ENCODE data around the gene MAP4K4.

Gene MAP4K4

DNA sequence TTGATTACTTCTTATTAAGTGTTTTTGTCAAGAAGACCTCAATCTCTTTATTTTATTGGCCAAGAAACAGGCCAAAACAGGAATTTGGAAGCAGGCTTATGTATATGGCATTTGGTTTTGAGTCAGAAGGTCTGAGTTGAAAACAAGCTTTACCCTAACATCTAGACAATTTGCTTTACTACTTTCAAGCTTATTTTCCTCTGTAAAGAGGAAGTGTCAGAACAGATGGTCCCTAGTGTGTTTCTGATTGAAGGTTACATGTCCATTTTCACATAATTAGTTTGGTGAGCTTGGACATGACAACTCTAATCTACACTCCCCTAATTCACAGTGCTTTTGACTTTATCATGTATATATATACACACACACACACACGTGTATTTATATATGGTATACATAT, 19.8 kb upstream of the MAP4K4 start:
- H3K9me3 ChIP-seq (ENCODE audit: control insufficient read depth in 2 of 2, low read length in 2 of 2) = no peaks in the 10 kb centered on the region
- H3K36me3 ChIP-seq (ENCODE audit: control insufficient read depth in 2 of 2, insufficient read depth in 2 of 2, low read length in 2 of 2) = no peaks in the 10 kb centered on the region
- H3K4me1 ChIP-seq (ENCODE audit: control insufficient read depth, insufficient read depth, low read length) = no peaks in the 10 kb centered on the region
- H3K27ac ChIP-seq (ENCODE audit: low read length) = no peak overlapping the region
- no peak overlapping the region for H3K9ac ChIP-seq (ENCODE audit: low read length in 2 of 2)
- H3K27me3 ChIP-seq (ENCODE audit: control insufficient read depth in 1 of 2, insufficient read depth in 2 of 2, low read length in 2 of 2) = no peaks in the 10 kb centered on the region
- H3K4me3 ChIP-seq (ENCODE audit: low read length in 2 of 2) = no peak overlapping the region

DNA sequence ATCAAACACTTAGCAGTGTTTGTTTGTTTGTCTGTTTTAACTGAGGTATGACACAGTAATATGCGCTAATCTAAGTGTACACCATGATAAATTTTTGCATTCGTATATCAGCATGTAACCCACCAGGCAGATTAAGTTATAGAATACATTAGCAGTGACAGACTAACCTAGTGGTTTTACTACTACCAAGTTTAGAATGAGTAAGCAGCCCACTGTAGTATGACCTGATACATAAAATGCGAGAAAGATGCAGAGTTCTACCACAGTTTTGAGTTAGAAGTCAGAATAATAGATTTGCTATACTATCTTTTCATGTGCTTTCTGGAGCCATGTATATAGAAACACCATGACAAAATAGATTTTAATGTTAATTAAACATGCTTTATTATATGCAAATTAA, 19.1 kb upstream of the MAP4K4 start:
- Histone ChIP-seq H3K27me3 (ENCODE audit: control insufficient read depth in 1 of 2, insufficient read depth in 2 of 2, low read length in 2 of 2) (no peaks in the 10 kb centered on the region), H3K27ac (ENCODE audit: low read length) (no peak overlapping the region), H3K4me1 (ENCODE audit: control insufficient read depth, insufficient read depth, low read length) (no peaks in the 10 kb centered on the region), H3K9ac (ENCODE audit: low read length in 2 of 2) (no peak overlapping the region), H3K4me3 (ENCODE audit: low read length in 2 of 2) (no peak overlapping the region), H3K36me3 (ENCODE audit: control insufficient read depth in 2 of 2, insufficient read depth in 2 of 2, low read length in 2 of 2) (no peaks in the 10 kb centered on the region), H3K9me3 (ENCODE audit: control insufficient read depth in 2 of 2, low read length in 2 of 2) (no peaks in the 10 kb centered on the region)

DNA sequence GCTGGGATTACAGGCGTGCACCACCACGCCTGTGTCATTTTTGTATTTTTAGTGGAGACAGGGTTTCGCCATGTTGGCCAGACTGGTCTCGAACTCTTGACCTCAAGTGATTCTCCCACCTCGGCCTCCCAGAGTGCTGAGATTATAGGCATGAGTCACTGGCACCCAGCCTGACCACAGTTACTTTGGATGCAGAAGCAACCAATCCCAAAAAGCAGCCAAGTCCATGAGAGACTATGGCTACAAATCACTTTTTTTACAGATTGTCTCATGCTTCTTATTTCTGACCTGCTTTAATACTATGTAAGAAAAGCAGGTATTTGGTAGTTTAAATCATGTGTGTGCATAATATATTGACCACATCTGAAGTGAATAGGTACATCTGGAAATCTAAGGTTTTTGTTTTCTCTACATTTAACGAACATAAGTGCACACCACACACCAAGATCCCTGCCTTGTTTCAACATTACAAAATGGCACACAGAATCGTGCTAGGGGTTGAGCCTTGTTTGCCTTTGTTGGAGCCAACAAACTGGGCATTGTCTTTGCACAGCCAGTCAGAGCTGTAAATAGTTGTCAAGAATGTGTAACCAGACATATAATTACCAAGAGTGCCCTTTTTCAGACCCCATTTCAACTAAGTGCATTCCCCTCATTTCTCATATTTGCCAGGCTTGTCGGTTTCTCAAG, 18.3 kb upstream of the MAP4K4 start:
- Histone ChIP-seq H3K27ac (ENCODE audit: low read length) (no peak overlapping the region), H3K36me3 (ENCODE audit: control insufficient read depth in 2 of 2, insufficient read depth in 2 of 2, low read length in 2 of 2) (no peaks in the 10 kb centered on the region), H3K4me3 (ENCODE audit: low read length in 2 of 2) (no peak overlapping the region), H3K27me3 (ENCODE audit: control insufficient read depth in 1 of 2, insufficient read depth in 2 of 2, low read length in 2 of 2) (no peaks in the 10 kb centered on the region), H3K9ac (ENCODE audit: low read length in 2 of 2) (no peak overlapping the region), H3K4me1 (ENCODE audit: control insufficient read depth, insufficient read depth, low read length) (no peaks in the 10 kb centered on the region), H3K9me3 (ENCODE audit: control insufficient read depth in 2 of 2, low read length in 2 of 2) (no peaks in the 10 kb centered on the region)

DNA sequence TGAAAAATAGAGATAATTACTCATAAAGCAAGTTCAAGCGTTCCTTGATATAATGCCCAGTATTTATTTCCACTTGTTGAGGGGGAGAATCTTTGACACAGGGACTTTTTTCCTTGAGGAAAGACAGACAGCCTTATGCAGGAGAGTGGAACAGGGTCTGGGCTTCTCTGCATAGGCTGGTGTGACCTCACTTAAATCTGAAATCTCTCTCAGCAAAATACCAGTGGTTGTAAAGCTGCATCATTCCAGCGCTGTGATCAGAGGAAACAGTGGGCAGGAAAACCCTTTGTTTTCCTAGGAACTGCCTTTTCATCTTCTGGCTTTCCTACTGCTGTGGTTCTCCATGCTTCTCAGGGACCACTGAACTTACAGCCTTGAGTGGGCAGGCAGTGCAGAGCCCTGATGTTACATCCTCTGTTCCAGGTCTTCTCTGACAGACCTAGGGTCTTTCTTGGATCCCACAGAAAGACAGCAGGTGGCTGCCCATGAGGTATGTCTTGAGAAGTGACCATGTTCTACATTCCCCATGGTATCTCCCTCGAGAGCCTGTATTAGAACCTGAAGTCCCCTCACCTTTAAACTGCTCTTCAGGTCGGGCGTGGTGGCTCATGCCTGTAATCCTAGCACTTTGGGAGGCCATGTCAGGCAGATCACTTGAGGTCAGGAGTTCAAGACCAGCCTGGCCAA, 17.6 kb upstream of the MAP4K4 start:
- Histone ChIP-seq H3K4me1 (ENCODE audit: control insufficient read depth, insufficient read depth, low read length) (no peaks in the 10 kb centered on the region), H3K9ac (ENCODE audit: low read length in 2 of 2) (no peak overlapping the region), H3K4me3 (ENCODE audit: low read length in 2 of 2) (no peak overlapping the region), H3K27ac (ENCODE audit: low read length) (no peak overlapping the region), H3K9me3 (ENCODE audit: control insufficient read depth in 2 of 2, low read length in 2 of 2) (no peaks in the 10 kb centered on the region), H3K27me3 (ENCODE audit: control insufficient read depth in 1 of 2, insufficient read depth in 2 of 2, low read length in 2 of 2) (no peaks in the 10 kb centered on the region), H3K36me3 (ENCODE audit: control insufficient read depth in 2 of 2, insufficient read depth in 2 of 2, low read length in 2 of 2) (no peaks in the 10 kb centered on the region)

DNA sequence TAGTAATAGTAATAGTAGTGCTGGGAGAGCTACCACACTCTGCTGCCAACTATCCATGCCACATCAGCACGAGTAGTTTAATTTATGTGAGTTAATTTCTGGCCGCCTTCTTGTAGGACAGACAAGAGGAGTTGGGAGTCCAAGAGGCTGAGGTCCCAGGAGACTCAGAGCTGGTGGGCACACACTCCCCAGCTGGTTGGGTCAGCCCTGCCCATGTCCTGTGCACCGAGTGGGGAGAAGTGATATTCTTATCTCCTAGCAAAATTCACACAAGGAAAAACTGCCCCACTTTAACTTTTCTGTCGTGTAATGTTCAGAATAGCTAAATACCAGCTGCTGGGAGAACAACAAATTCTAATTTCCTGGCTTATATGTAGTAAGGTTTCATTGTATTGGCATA, 15.2 kb upstream of the MAP4K4 start:
- H3K4me3 ChIP-seq (ENCODE audit: low read length in 2 of 2) = no peak overlapping the region
- no peaks in the 10 kb centered on the region for H3K9me3 ChIP-seq (ENCODE audit: control insufficient read depth in 2 of 2, low read length in 2 of 2)
- no peaks in the 10 kb centered on the region for H3K36me3 ChIP-seq (ENCODE audit: control insufficient read depth in 2 of 2, insufficient read depth in 2 of 2, low read length in 2 of 2)
- H3K27ac ChIP-seq (ENCODE audit: low read length) = no peak overlapping the region
- H3K9ac ChIP-seq (ENCODE audit: low read length in 2 of 2) = no peak overlapping the region
- no peaks in the 10 kb centered on the region for H3K27me3 ChIP-seq (ENCODE audit: control insufficient read depth in 1 of 2, insufficient read depth in 2 of 2, low read length in 2 of 2)
- H3K4me1 ChIP-seq (ENCODE audit: control insufficient read depth, insufficient read depth, low read length) = no peaks in the 10 kb centered on the region

DNA sequence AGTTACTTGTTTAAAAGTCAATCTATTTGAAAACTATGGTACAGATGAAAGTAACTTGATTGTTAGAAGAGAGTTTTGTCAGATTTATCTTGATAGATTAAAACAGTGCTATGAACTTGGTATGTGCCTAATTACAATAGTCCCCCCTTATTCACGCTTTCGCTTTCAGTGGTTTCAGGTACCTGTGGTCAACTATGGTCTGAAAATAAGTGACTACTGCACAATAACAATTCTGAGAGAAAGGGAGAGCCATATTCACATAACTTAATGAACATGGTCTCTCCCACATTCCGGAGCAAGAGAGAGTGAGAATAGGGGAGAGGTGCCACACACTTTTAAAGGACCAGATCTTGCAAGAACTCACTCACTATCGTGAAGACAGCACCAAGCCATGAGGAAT, 13.2 kb upstream of the MAP4K4 start:
- no peak overlapping the region for H3K4me3 ChIP-seq (ENCODE audit: low read length in 2 of 2)
- H3K9ac ChIP-seq (ENCODE audit: low read length in 2 of 2) = no peak overlapping the region
- H3K36me3 ChIP-seq (ENCODE audit: control insufficient read depth in 2 of 2, insufficient read depth in 2 of 2, low read length in 2 of 2) = no peaks in the 10 kb centered on the region
- no peaks in the 10 kb centered on the region for H3K4me1 ChIP-seq (ENCODE audit: control insufficient read depth, insufficient read depth, low read length)
- no peaks in the 10 kb centered on the region for H3K9me3 ChIP-seq (ENCODE audit: control insufficient read depth in 2 of 2, low read length in 2 of 2)
- no peak overlapping the region for H3K27ac ChIP-seq (ENCODE audit: low read length)
- H3K27me3 ChIP-seq (ENCODE audit: control insufficient read depth in 1 of 2, insufficient read depth in 2 of 2, low read length in 2 of 2) = no peaks in the 10 kb centered on the region

DNA sequence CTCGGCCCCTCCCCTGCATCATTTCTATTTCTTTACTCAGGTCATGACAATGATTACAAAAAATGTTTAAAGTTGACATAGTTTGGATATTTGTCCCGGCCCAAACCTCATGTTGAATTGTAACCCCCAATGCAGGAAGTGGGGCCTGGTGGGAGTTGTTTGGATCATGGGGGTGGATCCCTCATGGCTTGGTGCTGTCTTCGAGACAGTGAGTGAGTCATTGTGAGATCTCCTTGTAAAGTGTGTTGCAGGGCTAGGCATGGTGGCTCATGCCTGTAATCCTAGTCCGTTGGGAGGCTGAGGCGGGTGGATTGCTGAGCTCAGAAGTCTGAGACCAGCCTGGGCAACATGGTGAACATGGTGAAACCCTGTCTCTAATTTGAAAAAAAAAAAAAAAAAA, 9.2 kb upstream of the MAP4K4 start:
- no peaks in the 10 kb centered on the region for H3K9me3 ChIP-seq (ENCODE audit: control insufficient read depth in 2 of 2, low read length in 2 of 2)
- H3K27me3 ChIP-seq (ENCODE audit: control insufficient read depth in 1 of 2, insufficient read depth in 2 of 2, low read length in 2 of 2) = no peaks in the 10 kb centered on the region
- H3K4me3 ChIP-seq (ENCODE audit: low read length in 2 of 2) = no peak overlapping the region
- no peaks in the 10 kb centered on the region for H3K36me3 ChIP-seq (ENCODE audit: control insufficient read depth in 2 of 2, insufficient read depth in 2 of 2, low read length in 2 of 2)
- H3K9ac ChIP-seq (ENCODE audit: low read length in 2 of 2) = no peak overlapping the region
- H3K27ac ChIP-seq (ENCODE audit: low read length) = no peak overlapping the region
- no peaks in the 10 kb centered on the region for H3K4me1 ChIP-seq (ENCODE audit: control insufficient read depth, insufficient read depth, low read length)

DNA sequence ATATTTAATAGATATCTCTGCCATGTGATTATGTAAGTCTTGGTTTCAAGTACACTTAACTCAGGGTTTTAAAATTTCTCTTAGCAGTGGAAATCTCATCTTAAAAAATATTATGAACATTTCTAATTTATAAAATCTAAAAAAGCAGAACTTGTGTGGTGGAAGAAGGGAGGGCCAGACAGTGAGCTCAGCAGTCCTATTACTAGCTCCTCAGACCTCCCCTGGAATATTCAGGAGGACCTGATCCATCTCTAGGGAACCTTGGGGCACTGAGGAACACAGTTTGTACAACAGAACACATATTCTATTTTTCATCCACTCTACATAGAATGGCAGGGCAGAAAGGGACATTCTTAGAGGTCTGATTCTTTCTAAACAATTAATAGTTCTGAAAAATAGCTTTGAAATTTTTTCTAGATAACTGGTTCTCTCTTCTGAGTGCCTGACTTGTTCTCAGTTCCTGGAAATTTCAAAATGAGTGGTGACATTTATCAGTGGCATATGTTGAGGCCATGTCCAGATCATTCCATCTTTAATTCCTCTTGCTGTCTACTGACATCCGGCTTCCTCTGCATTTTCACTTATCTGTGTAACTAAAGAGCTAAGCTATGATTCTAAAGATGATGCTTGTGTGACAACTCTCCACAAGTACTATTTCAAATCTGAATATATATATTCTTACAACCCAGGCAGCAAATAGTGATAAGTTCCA, 8.2 kb upstream of the MAP4K4 start:
- Histone ChIP-seq H3K4me1 (ENCODE audit: control insufficient read depth, insufficient read depth, low read length) (no peaks in the 10 kb centered on the region), H3K4me3 (ENCODE audit: low read length in 2 of 2) (no peak overlapping the region), H3K27me3 (ENCODE audit: control insufficient read depth in 1 of 2, insufficient read depth in 2 of 2, low read length in 2 of 2) (no peaks in the 10 kb centered on the region), H3K36me3 (ENCODE audit: control insufficient read depth in 2 of 2, insufficient read depth in 2 of 2, low read length in 2 of 2) (no peaks in the 10 kb centered on the region), H3K9ac (ENCODE audit: low read length in 2 of 2) (no peak overlapping the region), H3K9me3 (ENCODE audit: control insufficient read depth in 2 of 2, low read length in 2 of 2) (no peaks in the 10 kb centered on the region), H3K27ac (ENCODE audit: low read length) (no peak overlapping the region)

DNA sequence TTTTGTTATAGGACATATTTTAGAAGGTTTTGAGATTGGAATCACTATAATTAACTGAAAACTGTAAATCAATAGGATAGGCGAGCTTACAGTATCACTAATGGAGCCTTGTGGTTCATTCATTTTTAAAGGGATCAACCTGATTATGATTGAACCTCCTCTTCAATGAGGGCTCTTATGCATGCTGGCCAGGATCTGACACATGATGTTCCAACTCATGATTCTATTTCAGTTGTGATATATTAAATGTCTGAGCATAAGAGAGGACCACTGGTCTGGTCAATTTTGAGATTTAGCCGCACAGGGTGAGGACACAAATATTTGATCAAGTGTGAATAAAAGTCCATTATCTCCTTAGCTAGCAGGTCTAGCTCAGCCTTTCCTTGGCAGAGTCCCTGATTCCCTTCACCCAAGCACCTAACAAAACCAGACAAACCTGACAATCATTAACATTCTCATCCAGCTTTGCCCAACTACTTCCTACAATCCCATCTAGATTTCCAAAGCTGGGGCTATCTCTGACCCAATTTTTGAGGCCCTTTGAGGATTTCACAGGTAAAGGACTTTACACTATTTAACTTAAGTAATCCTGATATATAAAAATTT, 6.9 kb upstream of the MAP4K4 start:
- H3K36me3 ChIP-seq (ENCODE audit: control insufficient read depth in 2 of 2, insufficient read depth in 2 of 2, low read length in 2 of 2) = no peaks in the 10 kb centered on the region
- no peaks in the 10 kb centered on the region for H3K9me3 ChIP-seq (ENCODE audit: control insufficient read depth in 2 of 2, low read length in 2 of 2)
- H3K4me3 ChIP-seq (ENCODE audit: low read length in 2 of 2) = no peak overlapping the region
- no peak overlapping the region for H3K27ac ChIP-seq (ENCODE audit: low read length)
- H3K9ac ChIP-seq (ENCODE audit: low read length in 2 of 2) = no peak overlapping the region
- H3K4me1 ChIP-seq (ENCODE audit: control insufficient read depth, insufficient read depth, low read length) = no peaks in the 10 kb centered on the region
- no peaks in the 10 kb centered on the region for H3K27me3 ChIP-seq (ENCODE audit: control insufficient read depth in 1 of 2, insufficient read depth in 2 of 2, low read length in 2 of 2)

DNA sequence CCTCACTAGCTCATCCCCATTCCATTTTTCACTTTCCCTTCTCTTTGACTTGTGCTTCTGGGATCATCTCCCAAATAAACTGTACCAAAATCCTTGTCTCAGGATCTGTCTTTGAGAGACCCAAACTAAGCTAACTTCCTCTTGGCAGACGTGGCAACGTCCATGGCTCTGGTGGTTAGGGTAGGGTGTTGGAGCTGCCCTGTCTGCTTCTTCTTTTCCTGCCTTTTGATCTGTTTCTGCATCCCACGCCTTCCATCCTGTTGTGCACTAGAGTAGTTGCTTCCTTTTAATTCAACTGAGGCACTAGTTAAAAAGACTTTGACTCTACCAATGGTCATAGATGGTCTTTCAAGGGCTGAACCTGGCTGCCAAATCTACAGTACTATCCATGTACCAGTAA, 5.5 kb upstream of the MAP4K4 start:
- Histone ChIP-seq H3K9ac (ENCODE audit: low read length in 2 of 2) (no peak overlapping the region), H3K4me1 (ENCODE audit: control insufficient read depth, insufficient read depth, low read length) (peaks cover 6% of the 10 kb centered on the region), H3K27ac (ENCODE audit: low read length) (no peak overlapping the region), H3K27me3 (ENCODE audit: control insufficient read depth in 1 of 2, insufficient read depth in 2 of 2, low read length in 2 of 2) (no peaks in the 10 kb centered on the region), H3K36me3 (ENCODE audit: control insufficient read depth in 2 of 2, insufficient read depth in 2 of 2, low read length in 2 of 2) (no peaks in the 10 kb centered on the region), H3K4me3 (ENCODE audit: low read length in 2 of 2) (no peak overlapping the region), H3K9me3 (ENCODE audit: control insufficient read depth in 2 of 2, low read length in 2 of 2) (no peaks in the 10 kb centered on the region)

Data from stomach smooth muscle (tissue), 2 donors.